ENCODE results near the gene CLDN16.

The CLDN16 gene, protein sequence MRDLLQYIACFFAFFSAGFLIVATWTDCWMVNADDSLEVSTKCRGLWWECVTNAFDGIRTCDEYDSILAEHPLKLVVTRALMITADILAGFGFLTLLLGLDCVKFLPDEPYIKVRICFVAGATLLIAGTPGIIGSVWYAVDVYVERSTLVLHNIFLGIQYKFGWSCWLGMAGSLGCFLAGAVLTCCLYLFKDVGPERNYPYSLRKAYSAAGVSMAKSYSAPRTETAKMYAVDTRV

DNA sequence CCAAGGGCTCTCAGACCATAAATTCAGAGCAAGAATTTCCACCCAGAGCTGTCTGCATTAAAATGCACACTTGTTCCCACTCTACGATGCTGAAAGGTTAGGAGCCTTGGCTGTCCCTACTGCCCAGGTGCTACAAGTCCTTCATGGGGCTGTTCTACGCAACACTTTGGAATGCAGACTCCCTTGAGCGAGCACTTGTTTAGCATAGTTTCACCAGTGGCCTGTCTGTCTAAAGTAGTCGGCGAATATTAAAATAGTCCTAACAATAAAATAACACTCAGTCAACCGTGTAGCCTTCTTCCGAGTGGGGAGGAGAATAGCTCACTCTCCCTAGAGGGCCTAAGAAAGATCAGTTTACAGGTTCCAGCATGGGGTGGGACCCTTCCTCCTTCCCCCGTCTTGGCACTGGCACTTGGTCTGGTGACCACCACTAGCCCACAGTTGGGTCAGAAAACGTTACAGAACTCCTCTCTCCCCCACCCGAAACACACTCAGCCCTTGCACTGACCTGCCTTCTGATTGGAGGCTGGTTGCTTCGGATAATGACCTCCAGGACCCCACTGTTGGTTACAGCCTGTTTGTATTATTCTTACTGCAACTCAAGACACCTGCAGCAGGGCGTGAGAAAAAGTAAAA lies at the start of gene CLDN16:
CLDN16 (plus strand) TSS at position 586 of the 636 bp plus-strand sequence. CDS start 167 bp downstream, outside the sequence.
- DNase-seq (ENCODE audit: low spot score in 2 of 2): no peak
- Mint-ChIP-seq H3K9me3 (no peaks in the 10 kb centered on the region), H3K4me1 (no peaks in the 10 kb centered on the region), H3K4me3 (no peak within 1 kb of the TSS), H3K27ac (no peak within 1 kb of the TSS), H3K36me3 (no peaks in the 10 kb centered on the region)
- no peak for ATAC-seq

DNA sequence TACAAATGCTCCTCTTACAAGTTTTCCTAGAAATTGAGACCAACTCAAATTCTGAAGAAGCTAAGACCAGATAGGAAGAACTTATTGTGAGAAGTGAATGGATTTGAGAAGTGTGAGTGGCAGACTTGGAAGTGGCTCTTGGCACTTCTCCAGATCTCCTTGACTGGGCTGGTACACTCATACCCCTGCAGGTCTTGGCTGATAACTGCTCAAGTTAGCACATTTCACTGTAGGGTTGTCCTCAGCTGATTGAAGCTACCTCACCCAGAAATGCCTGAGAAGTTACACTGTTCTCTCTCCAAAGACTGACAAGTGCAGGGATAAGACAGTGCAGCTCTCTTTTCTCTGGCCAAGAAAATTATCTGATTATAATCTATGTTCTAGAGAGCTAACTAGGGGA lies 49.2 kb upstream of the CLDN16 start:
- DNase-seq (ENCODE audit: low spot score in 2 of 2) (no peak), ATAC-seq (peak; percentile 15)
- Mint-ChIP-seq H3K4me1 (peaks cover 6% of the 10 kb centered on the region), H3K9me3 (no peaks in the 10 kb centered on the region), H3K36me3 (no peaks in the 10 kb centered on the region), H3K27ac (no peak overlapping the region), H3K4me3 (no peak overlapping the region)

DNA sequence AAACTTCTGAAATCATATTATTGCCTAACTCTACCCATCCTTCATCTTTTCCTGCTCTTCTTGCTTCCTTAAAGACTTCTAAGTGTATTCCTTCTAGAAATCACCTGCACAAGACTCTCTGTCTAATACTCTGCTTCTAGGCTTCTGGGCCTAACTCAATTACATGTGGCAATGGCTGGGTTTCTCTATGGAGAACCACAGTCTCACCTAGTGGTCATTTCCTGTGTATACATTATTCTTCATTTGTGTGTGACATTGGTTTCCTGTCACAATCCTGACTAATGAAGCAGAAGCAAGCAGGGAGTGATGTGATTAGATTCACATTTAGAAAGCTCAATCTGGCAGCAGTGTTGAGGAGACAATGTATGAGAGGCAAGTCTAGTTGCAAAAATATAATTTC lies 48.8 kb upstream of the CLDN16 start:
- DNase-seq (ENCODE audit: low spot score in 2 of 2): no peak
- H3K27ac Mint-ChIP-seq: no peak overlapping the region
- peaks cover 6% of the 10 kb centered on the region for H3K4me1 Mint-ChIP-seq
- peak; percentile 75 for ATAC-seq
- no peak overlapping the region for H3K4me3 Mint-ChIP-seq
- H3K36me3 Mint-ChIP-seq: no peaks in the 10 kb centered on the region
- H3K9me3 Mint-ChIP-seq: no peaks in the 10 kb centered on the region

DNA sequence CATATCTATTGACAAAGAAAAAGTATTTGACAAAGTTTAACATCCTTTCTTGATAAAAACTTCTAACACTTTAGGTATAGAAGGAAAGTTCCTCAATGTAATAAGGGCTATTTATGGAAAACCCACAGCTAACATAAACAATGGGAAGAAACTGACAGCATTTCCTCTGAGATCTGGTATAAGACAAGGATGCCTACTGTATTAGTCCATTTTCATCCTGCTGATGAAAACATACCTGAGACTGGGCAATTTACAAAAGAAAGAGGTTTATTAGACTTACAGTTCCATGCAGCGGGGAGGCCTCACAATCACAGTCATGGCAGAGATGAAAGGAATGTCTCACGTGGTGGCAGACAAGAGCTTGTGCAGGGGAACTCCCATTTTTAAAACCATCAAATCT lies 47.9 kb upstream of the CLDN16 start:
- Mint-ChIP-seq H3K4me3 (no peak overlapping the region), H3K9me3 (no peaks in the 10 kb centered on the region), H3K27ac (no peak overlapping the region), H3K4me1 (peaks cover 6% of the 10 kb centered on the region), H3K36me3 (no peaks in the 10 kb centered on the region)
- DNase-seq (ENCODE audit: low spot score in 2 of 2) (no peak), ATAC-seq (no peak)

DNA sequence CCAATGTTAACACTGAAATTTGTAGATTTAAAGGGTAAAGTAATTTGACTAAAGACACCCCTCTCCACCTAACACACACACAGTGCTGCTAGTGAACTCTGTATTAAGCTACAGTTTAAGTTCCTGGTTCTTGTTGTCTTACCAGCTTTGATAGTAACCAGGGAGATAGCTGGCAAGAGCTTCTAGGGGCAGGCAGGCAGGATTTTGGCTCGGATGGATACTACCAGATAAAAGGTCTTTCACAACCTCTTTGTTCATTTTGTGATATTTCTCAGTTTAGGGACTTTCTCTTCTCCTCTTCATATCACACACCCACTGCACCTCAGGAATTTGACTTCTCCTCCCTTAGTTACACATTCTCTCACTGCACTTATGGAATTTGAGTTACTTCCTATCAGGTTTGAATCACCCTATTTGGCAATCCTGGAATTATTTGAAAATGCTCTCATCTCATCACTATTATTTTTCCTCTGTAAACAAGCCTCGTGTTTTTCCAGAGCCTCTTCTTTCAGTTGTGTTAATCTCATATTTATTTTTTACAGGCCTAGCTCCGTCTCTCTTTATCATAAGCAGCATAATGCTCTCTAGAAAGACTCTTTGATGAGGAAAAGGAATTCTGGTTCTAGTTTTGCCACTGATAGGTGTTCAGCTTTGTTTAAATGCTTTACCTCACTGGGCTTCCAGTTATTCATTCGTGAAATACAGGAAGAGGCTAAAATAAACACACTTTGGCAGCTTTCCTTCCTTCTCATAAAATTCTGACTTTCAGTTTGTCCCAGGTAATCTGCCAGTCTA lies 42.7 kb upstream of the CLDN16 start:
- Mint-ChIP-seq H3K4me1 (no peaks in the 10 kb centered on the region), H3K36me3 (no peaks in the 10 kb centered on the region), H3K9me3 (peaks cover 6% of the 10 kb centered on the region), H3K4me3 (no peak overlapping the region), H3K27ac (no peak overlapping the region)
- DNase-seq (ENCODE audit: low spot score in 2 of 2): no peak
- ATAC-seq: no peak

DNA sequence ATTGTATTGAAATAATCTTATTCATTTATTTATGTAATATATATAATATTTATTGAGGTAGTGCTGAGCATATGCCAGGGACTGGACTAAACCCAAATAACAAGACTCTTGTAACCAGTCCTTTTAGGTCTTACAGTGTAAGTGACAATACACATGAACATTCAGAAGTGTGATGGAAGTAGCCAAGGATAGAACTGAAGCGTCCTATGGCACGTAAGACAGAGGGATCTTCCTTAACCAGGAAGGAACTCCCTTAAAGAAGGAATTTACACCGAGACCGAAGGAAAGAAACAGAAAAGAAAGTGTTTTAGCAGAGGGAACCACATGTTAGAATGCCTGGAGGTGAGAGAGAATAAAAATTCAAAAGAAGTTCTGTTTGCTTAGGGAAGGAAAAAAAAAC lies 42.1 kb upstream of the CLDN16 start:
- DNase-seq (ENCODE audit: low spot score in 2 of 2) (no peak), ATAC-seq (no peak)
- H3K9me3 Mint-ChIP-seq: peaks cover 6% of the 10 kb centered on the region
- no peaks in the 10 kb centered on the region for H3K4me1 Mint-ChIP-seq
- no peak overlapping the region for H3K4me3 Mint-ChIP-seq
- H3K36me3 Mint-ChIP-seq: no peaks in the 10 kb centered on the region
- H3K27ac Mint-ChIP-seq: no peak overlapping the region

DNA sequence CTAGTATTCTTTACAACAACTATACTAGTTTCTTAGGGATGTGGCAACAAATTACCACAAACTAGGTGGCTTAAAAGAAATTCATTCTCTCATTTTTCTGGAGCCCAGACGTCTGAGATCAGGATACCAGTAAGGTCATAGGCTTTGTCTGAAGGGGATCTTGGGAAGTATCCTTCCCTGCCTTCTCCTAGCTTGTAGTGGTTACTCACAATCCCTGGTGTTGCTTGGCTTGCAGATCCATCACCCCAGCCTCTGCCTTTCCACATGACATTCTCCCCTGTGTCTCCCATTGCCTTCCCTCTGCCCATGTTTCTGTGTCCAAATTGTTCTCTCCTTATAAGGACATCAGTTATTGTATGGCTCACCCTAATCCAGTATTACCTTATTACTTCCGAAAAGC lies 41.4 kb upstream of the CLDN16 start:
- Mint-ChIP-seq H3K4me3 (no peak overlapping the region), H3K36me3 (no peaks in the 10 kb centered on the region), H3K4me1 (no peaks in the 10 kb centered on the region), H3K27ac (no peak overlapping the region), H3K9me3 (peaks cover 6% of the 10 kb centered on the region)
- no peak for ATAC-seq
- no peak for DNase-seq (ENCODE audit: low spot score in 2 of 2)

DNA sequence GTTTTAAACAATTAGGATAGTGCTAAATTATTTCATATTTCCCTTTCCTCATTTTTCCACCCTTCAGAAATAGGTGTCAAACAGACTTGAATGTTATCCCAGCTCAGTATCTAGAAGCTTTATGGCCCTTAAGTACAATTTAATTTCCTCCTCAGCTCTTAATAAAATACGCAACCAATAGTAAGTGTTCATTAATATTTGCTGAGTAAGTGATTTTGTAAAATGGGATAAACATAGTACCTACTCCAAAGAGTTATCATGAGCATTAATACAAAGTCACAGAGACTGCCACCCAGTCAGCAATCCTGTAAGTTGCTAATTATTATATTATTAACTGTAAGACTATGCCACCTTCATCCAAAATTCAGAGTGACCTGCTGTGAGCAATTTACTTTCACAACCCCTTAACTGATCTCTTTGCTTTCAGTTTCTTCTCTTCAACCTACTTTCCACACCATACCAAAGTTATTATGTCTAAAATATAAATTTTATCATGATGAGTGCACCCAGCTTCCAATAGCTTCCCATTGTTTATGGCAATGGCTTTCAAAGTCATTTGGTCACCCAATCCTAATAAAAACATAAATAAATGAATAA lies 35.0 kb upstream of the CLDN16 start:
- Mint-ChIP-seq H3K36me3 (no peaks in the 10 kb centered on the region), H3K9me3 (peaks cover 4% of the 10 kb centered on the region), H3K4me1 (no peaks in the 10 kb centered on the region), H3K27ac (no peak overlapping the region), H3K4me3 (no peak overlapping the region)
- DNase-seq (ENCODE audit: low spot score in 2 of 2): no peak
- ATAC-seq: no peak

DNA sequence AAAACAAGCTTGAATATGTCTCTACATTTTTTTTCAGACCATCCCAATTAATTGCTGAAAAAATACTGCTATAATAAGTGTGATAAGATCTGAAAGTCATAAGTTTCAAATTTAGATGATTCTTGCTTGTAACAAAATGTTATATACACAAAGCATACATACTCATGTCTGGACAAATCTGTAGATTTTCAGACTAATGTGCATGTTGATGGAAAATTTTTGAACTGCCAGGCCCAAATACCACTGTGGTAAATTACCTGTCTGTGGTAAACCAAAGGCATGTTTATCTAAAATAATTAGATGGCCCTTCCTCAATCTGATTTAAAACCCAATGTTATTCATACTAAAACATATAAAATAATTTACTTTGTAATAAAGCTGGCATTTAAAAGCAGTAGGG lies 31.7 kb upstream of the CLDN16 start:
- H3K9me3 Mint-ChIP-seq: no peaks in the 10 kb centered on the region
- no peaks in the 10 kb centered on the region for H3K4me1 Mint-ChIP-seq
- ATAC-seq: no peak
- no peak overlapping the region for H3K4me3 Mint-ChIP-seq
- DNase-seq (ENCODE audit: low spot score in 2 of 2): no peak
- no peaks in the 10 kb centered on the region for H3K36me3 Mint-ChIP-seq
- H3K27ac Mint-ChIP-seq: no peak overlapping the region

DNA sequence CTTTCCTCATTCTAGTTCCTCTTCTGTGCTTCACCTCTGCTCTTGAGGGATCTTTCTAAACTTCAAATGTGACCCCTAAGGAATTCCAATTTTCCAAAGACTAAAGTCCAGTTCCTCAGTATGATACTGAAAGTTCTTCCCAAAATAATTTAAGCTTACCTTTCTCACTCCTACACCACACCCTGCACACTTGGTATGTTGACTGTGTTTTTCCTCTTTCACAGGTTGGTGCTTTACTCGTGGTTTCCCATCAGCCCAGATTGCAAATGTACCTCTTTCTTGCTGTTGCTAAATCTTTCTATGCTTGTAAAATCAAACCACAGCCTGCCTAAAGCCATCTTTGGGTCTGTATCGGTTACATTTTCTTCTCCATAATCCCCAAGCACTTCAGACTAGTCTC lies 30.5 kb upstream of the CLDN16 start:
- no peaks in the 10 kb centered on the region for H3K36me3 Mint-ChIP-seq
- H3K9me3 Mint-ChIP-seq: no peaks in the 10 kb centered on the region
- H3K27ac Mint-ChIP-seq: no peak overlapping the region
- no peaks in the 10 kb centered on the region for H3K4me1 Mint-ChIP-seq
- no peak overlapping the region for H3K4me3 Mint-ChIP-seq
- ATAC-seq (no peak), DNase-seq (ENCODE audit: low spot score in 2 of 2) (no peak)

DNA sequence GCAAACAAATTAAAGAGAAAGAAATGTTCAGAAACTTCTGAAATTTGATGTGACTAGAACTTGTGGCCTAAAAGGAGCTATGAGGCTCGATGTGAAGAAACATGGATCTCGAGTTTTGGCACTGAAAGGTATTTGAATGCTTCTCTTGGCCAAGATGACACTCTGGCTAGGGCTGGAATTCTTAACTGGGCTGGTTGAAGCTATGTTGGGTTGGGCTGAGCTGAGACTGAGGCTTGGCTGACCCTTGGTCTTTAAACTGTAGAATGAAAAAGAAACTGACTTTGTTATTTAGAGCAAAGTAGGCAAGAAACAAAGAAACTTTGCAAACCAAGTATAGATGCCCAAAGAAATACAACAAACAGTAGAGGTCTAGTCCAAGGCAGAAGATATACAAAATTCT lies 28.1 kb upstream of the CLDN16 start:
- ATAC-seq (no peak), DNase-seq (ENCODE audit: low spot score in 2 of 2) (no peak)
- no peaks in the 10 kb centered on the region for H3K36me3 Mint-ChIP-seq
- H3K4me1 Mint-ChIP-seq: no peaks in the 10 kb centered on the region
- H3K9me3 Mint-ChIP-seq: no peaks in the 10 kb centered on the region
- no peak overlapping the region for H3K27ac Mint-ChIP-seq
- no peak overlapping the region for H3K4me3 Mint-ChIP-seq

DNA sequence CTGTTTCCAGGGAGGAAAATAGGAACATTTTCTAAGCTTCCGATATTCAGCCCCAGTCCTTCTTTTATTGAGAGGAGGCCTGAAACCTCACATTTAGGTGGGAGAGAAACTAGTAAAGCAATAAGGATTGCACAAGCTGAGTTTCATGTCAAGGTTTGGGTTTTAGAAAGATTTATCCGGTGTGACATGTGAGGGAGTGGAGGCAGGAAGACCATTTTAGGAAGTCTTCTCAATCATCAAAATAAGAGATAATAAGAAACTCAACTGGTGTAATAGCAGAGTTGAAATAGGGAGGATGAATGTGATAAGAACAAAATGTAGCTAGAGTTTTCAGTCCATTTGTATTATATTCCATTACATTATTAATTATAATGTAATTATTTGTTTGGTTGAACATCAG lies 27.7 kb upstream of the CLDN16 start:
- Mint-ChIP-seq H3K4me1 (no peaks in the 10 kb centered on the region), H3K4me3 (no peak overlapping the region), H3K27ac (no peak overlapping the region), H3K9me3 (no peaks in the 10 kb centered on the region), H3K36me3 (no peaks in the 10 kb centered on the region)
- DNase-seq (ENCODE audit: low spot score in 2 of 2) (no peak), ATAC-seq (no peak)

DNA sequence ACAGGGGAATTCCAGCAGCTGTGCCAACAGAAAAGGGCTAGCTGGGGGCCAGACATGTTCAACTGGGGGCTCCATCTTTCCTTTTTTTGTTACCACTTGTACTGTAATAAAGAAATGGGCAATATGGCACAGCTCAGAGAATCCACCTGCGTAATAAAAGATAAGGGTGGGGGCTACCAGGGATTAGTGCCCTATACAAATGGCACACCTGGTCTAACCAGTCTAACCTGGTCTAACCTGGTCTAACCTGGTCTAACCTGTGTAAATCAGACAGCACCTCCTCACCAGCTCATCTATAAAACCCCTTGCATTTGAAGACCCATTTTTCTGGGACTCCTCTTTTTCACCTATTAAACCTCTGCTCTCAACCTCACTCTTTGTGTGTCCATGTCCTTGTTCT lies 26.2 kb upstream of the CLDN16 start:
- Mint-ChIP-seq H3K4me3 (no peak overlapping the region), H3K9me3 (no peaks in the 10 kb centered on the region), H3K36me3 (no peaks in the 10 kb centered on the region), H3K27ac (no peak overlapping the region), H3K4me1 (no peaks in the 10 kb centered on the region)
- DNase-seq (ENCODE audit: low spot score in 2 of 2): no peak
- ATAC-seq: no peak

DNA sequence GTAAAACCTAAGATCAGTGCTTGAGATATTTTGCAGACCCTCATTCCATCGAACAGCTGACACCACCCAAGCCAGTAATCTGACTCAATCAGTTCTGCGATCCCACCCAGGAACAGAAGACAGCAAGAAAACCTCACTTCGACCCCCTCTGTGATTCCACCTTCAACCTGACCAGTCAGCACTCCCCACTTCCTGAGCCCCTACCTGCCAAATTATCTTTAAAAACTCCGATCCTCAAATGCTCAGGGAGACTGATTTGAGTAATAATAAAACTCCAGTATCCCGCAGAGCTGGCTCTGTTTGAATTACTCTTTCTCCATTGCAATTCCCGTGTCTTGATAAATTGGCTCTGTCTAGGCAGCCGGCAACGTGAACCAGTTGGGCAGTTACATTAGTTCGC lies 25.7 kb upstream of the CLDN16 start:
- DNase-seq (ENCODE audit: low spot score in 2 of 2) (no peak), ATAC-seq (no peak)
- H3K4me1 Mint-ChIP-seq: no peaks in the 10 kb centered on the region
- no peaks in the 10 kb centered on the region for H3K36me3 Mint-ChIP-seq
- H3K27ac Mint-ChIP-seq: no peak overlapping the region
- H3K9me3 Mint-ChIP-seq: no peaks in the 10 kb centered on the region
- no peak overlapping the region for H3K4me3 Mint-ChIP-seq

DNA sequence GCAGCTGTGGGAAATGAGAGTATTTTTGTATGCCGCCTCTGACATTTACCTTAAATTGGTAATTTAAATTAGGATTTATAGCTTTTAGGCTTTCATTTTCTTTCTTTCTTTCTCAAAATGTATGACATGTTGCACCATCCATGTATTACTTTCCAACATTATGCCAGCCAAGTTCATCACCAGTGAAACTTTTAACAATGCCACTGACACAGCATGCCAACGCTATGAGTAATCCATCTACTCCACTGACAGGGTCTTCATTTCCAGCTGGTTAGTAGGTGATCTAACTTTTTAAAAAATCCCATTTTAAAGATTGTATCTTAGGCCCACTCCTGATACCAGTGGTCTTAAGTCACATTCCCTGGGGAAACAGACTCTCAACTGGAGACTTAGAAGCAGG lies 21.8 kb upstream of the CLDN16 start:
- ATAC-seq: no peak
- no peak for DNase-seq (ENCODE audit: low spot score in 2 of 2)
- no peaks in the 10 kb centered on the region for H3K9me3 Mint-ChIP-seq
- no peak overlapping the region for H3K27ac Mint-ChIP-seq
- no peak overlapping the region for H3K4me3 Mint-ChIP-seq
- H3K36me3 Mint-ChIP-seq: no peaks in the 10 kb centered on the region
- H3K4me1 Mint-ChIP-seq: no peaks in the 10 kb centered on the region

DNA sequence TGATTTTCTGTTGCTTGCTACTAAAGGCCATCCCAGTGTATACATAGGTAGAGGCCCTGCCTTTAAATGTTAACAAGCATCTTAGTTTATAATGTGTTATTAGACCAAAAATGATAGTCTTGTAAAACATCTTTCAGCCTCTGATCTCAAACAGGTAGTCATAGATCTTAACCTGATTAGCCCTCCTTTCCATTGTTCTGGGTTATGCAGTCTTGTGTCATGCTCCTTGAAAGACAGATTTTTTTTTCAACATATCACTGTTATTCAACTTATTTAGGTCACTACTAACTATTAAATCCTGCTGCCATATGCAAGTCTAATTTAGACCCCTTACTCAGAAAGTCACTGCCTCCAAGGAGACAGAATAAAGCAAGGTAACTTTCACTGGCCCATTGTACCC lies 19.1 kb upstream of the CLDN16 start:
- Mint-ChIP-seq H3K9me3 (no peaks in the 10 kb centered on the region), H3K36me3 (no peaks in the 10 kb centered on the region), H3K27ac (no peak overlapping the region), H3K4me3 (no peak overlapping the region), H3K4me1 (no peaks in the 10 kb centered on the region)
- ATAC-seq (no peak), DNase-seq (ENCODE audit: low spot score in 2 of 2) (no peak)
